ENCODE results near the gene ANKRD22.

ANKRD22 gene

DNA sequence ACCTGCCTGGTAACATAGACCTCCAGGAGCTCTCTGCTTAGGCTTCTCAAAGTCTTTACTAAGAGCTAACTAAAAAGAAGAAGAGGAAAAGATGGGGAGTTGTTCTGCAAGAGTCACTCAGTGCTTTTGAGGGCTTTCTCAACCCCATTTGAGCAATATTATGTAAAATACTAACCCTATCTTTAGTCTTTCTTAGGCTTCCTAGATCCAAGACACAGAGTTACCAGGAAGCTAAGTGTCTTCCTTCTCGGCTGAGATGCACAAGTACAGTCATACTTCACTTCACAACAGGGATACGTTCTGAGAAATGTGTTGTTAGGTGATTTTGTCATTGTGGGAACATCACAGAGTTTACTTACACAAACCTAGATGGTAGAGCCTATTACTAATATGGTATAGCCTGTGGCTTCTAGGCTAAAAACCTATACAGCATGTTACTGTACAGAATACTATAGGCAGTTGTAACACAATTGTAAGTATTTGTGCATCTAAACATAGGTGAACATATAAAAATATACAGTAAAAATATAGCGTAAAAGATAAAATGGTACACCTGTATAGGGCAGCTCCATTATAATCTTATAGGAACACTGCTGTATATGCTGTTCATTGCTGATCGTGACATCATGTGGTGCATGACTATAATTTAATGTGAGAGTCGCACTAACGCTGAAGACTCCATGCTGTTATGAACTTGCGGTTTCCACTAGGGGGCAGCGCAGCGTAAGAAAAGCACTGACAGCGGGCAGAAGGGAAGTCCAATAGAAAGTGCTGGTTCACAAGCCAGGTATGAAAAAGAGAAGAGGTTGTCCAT, 16.3 kb downstream of the ANKRD22 start:
- peak; percentile 89 for DNase-seq

DNA sequence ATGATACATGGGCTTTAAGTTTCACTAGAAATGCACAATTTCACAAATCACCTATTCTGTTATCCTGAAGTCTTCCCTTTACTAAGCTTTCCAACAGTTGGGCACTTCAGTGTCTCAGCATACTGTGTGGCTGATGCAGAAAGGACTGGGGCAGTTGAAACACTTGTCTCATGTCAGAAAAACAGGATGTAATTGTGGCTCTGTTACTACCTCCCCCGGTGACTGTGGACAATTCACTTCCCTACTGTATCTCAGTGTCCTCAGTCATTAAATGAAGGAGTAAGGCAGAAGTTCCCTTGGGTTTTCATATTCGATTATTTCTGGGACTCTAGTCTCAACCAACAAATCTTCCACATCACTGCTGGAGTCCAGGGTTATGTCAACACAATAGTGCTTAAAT, 17.9 kb downstream of the ANKRD22 start:
- no peak for DNase-seq

DNA sequence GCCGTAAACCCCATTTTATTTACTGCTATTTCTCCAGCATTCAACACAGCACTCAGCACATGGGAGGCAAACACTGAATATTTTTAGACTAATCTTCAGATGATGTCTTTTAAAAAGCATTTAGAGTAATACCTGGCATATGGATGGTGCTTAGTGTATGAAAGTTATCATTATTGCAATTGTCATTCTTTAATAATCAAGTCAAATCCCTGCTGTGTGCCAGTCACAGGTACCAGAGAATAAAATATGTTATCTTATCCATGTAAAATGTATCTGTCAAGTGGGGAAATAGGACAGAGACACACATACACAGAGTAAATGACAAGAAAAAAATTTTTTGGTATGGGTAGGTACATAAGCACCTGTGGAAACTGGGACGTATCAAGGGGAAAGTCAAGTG, 18.5 kb downstream of the ANKRD22 start:
- no peak for DNase-seq

DNA sequence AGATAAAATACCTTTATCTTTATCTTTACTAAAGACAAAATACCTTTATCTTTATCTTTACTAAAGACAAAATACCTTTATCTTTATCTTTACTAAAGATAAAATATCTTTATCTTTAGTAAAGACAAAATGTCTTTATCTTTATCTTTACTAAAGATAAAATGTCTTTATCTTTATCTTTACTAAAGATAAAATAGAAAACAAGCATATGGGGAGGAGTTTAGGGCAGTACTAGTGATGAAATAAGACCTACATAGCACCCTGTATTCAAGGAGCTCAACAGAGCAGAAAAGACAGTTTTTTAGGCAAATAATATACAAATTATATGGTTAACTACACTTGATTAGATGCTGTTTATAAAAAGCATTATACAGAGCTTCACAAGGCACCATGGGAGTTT, 19.3 kb downstream of the ANKRD22 start:
- no peak for DNase-seq

DNA sequence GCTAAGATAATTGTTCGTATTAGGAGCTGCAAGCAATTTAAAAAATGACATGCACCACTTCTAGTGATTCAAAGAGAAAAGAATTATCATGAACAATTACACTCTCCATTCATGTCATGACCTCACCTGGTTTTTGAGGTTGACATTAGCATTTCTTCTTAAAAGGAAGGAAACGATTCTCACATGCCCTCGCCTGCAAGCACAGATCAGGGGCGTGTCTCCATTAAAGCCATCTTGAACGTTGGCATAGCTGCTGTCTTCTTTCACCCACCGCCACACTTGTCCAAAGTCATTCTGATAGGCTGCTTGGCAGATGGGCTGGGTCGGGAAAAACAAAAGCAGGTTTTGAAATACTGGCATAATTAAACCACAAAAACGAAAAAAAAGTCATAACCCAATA, 19.9 kb downstream of the ANKRD22 start:
- DNase-seq: no peak

DNA sequence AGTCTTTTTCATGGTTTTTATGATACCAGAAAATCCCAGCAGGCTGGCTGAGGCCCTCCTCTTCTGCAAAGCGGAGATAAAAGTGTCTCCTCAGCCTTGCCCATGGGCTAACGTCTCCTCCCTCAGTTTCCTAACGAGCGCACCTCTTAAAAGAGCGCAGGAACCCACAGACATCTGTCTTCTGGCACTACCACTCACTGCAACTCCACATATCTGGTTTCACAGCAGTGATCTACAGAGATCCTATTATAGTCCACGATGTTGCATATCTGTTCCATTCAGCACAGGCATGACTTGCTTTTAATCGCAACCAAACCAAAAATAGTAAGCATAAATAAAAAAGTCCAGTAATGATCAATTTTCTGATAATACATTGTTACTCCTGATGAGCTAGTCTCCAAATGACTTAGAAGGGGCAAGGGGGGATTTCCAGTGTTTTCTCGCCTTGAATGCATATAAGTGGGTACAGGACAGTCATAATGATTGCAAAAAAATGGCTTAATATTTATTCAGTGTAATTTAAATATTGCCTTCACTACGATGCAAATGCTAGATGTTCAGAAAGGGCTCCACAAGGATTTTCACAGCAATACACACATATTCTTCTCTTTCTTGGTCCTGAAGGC, 20.9 kb downstream of the ANKRD22 start:
- DNase-seq: no peak

DNA sequence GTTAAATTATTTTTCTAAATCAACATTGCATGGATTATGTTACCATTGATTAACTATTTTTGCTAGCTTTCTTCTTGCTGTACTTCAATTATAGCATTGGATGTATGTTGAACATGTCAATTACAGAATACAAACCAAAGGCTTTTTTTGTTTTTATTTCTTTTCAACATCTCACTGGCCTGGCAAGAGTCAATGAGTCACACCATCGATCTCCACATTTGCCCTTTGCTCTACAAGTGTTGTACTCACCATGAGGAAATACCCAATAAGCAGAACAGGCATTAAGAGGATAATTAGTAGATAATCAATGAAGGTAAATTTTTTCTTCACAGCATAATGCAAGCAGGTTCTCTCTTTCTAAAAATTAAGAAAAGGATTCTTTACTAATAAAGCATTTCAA, 23.3 kb downstream of the ANKRD22 start:
- DNase-seq: no peak

DNA sequence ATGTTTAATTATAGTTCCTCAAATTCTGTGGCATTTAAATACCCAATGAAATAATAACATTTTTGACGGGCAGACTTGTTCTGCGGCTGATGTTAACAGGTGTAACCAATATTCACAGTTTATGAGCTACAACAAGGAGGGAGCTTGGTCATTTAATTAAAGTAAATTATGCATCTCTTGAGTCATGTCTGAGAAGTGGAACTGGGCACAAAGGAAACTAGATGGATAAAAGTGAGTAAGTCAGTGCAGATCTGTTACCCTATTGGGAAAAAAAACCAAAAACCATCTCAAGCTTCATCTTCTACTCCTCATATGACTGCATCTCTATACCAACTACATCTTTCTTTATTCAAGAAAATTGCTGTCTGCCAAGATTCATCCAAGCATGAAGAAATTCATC, 24.0 kb downstream of the ANKRD22 start:
- DNase-seq: no peak

DNA sequence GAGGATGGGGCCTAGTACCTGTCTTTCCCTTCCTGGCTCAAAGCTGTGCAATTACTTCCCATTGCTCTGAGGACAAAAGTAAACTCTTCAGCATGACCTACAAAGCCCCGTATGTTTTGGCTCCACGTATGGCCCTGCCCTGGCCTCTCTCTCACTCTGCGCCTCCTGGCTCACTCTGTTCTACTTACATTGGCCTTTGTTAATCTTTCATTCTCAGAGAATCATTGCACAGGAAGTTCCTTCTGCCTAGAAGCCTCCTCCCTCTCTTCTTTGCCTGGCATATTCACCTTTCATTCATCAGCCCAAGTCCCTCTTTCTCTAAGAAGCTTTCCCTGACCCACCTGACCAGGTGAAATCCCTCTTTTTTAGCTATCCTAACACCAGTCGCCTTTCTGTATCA, 25.3 kb downstream of the ANKRD22 start:
- DNase-seq: no peak

DNA sequence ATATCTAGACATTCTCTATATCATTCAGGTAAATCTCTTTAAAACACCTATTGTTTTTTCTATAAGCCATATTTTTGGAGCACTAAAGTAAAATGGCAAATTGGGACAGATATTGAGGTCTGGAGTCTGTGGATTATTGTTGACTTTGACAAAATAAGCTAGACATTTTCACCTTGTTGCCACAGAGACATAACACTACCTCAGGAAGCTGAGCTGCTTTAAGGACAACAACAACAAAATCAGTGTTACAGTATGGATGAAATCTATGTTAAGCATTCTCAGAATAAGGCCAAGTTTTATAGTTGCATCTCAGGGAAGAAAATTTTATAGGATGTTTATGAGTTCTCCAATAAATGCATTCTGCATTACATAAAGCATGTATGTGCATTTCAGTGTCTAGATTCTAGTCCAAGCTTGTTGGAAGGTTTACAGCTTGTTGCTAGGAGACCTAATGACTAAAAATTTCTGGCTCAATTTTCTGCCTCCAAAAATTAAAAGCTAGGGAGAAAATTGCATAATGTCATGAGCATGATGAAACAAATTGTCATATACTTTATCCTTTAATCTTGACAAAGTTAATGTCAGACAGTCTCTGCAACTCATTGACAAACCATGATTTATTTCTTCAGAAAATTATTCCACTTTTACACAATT, 30.8 kb downstream of the ANKRD22 start:
- peak; percentile 83 for DNase-seq

DNA sequence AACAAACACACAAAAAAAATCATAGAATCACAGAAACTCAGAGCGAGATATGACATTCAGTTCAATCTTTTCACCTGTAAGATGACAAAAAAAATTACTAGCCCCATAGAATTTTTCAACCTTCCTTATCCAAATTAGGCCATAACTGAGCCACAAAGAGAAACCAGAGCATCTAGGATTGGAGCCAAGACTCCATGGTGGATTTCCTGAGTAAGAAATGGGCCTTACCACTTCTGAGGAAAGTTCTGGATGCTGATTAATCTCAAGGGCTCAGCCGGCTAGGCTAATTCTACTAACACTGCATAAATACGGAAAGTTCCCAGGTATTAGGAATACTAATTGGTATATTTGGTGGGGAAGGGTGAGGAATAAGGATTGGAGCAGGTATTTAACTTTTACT, 32.4 kb downstream of the ANKRD22 start:
- peak; percentile 39 for DNase-seq

DNA sequence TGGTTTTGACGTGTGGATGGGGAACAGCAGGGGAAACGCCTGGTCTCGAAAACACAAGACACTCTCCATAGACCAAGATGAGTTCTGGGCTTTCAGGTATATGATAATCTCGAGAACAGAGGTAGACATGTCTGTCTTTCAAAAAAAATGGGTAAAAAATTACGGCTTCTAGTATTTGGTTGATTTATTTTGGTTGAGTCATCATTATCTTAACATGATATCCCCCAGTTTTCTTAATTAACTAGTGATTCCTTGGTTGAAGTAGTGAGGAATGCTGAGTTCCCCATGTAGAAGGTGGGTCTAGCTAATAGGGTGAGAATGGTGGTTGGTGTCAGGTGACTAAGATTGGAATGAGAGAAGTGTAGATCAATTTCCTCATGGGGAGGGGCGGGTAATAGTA, 38.4 kb downstream of the ANKRD22 start:
- no peak for DNase-seq

DNA sequence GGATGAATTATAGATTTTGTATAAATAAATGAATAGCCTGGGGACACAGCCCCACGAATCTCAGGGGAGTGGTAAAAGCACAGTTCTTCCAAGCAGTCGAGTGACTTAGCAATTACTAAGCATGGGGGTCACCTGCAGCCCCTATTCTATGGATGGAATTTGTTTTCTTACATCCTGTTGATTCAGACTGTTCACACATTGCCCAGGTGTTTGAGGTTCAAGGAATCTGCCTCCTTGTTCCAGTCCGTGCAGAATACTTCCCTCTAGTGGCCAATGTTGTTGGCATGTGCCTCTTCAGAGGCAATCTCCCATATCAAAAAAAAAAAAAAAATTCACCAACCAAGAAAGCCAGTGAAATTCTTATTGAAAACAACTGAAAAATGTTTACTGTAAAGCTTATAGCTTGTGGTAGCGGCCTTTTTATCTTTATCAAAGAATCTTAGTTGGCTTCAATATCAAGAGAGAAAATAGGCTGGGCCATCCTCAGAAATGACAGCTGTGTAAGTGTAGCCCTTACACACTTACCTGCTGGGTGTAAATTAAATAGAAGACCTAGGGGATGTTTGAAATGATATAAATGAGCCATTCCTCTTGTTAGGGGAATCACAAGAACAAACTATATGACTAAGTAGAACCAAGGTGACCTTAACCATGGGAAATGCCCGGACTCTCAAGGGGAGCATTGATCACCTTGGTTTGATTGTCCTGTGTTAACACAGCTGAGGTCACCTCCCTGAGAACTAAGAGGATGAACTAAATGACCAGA, 41.3 kb downstream of the ANKRD22 start:
- DNase-seq: peak; percentile 66

DNA sequence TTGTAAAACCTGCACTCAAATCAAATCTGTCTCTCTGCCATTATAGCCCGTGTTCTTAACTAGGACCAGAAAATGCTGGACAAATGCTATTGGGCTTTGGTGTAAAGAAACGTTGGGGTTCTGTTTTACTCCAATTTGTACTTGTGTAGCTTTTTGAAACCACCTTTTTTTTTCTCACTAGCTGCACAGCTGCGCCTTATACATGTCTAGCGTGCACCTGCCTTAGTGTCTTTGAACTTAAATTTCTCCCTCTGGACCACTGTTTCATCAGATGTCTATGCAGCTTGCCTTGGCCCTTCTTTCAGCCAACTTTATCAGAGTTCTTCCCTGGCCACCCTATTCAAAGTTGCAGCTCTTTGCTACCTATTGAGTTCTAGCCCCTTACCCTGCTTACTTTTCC, 42.0 kb downstream of the ANKRD22 start:
- no peak for DNase-seq

DNA sequence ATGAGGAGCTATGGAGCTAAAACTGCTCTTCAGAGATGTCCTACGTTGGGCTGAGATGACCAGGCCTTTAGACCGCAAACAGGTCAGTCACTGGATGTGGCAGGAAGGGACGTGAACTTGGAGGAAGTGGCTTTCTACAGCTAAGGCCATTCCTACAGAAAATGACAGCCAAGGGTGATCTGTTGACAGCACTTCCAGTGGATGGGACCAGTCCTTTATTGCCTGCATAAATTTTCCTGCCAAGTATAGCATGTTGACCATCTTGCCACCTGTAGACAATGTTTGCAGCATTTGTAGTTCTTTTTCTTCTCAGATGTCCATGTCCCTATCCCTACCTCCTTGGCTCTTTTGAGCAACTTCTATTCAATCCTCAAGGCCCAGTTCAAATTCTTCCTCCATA, 45.7 kb downstream of the ANKRD22 start:
- no peak for DNase-seq

DNA sequence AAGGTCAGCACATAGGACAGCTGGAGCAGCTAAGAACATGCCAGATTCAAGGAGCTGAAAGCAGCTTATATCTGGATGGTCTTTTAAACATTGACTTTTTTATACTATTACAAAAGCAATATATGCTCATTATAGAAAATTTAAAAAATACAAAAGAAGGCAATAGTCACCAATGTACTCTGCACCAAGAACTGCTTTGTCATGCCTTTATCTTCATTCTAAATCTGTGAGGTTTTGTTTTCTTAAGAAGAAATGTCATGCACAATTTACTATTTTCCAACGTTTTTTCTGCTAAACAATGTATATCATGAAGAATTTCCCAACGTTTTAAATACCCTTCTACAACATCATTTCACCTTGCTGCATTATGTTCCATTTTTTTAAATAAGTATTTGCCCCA, 46.3 kb downstream of the ANKRD22 start:
- no peak for DNase-seq

DNA sequence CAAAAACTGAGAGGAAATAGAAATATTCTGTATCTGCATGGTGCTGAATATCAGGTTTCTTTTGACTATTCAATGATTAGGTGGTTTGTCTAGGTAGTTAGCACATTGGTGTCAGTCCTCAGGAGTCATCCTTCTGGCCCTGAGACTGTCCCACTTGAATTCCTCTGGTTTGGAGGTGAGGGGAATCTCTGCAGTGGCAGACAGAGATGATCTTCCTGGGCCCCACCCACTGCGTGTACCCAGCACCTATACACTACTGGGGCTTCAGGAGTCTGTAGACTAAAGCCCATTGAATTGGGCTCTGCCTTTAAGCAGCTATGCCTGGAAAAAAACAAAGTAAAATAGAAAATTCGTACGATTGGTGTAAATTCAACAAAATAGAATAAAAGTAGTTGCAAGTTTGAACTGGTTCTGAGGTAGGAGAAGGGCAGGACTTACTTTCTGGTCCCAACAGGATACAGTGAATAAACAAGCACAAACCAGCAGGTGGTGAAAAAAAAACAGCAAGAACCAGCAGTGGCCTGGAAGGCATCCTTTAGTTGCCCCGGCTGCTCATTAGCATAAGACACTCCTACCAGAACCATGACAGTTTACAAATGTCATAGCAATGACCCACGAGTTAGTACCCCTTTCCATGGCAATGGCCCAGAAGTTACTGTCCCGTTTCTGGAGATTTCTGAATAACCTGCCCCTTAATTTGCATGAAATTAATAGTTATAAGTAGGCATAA, 47.4 kb downstream of the ANKRD22 start:
- DNase-seq: no peak

DNA sequence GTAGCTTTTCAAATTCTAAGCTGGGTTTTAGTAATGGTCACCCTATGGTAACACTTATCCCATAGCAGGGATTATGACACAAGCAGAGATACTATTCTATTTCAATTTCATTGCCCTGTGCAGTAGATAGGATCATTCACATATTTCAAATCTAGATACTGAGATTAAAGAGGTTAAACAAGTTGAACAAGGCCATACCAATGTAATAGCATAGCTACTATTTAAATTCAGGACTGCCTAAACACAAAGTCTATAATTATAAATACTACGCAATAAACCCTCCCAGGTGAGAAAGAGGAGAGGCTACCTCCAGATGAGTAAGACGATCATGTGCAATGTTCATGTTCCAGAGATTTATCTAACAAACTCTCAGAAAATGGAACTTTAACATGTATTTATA, 48.0 kb downstream of the ANKRD22 start:
- DNase-seq: no peak

DNA sequence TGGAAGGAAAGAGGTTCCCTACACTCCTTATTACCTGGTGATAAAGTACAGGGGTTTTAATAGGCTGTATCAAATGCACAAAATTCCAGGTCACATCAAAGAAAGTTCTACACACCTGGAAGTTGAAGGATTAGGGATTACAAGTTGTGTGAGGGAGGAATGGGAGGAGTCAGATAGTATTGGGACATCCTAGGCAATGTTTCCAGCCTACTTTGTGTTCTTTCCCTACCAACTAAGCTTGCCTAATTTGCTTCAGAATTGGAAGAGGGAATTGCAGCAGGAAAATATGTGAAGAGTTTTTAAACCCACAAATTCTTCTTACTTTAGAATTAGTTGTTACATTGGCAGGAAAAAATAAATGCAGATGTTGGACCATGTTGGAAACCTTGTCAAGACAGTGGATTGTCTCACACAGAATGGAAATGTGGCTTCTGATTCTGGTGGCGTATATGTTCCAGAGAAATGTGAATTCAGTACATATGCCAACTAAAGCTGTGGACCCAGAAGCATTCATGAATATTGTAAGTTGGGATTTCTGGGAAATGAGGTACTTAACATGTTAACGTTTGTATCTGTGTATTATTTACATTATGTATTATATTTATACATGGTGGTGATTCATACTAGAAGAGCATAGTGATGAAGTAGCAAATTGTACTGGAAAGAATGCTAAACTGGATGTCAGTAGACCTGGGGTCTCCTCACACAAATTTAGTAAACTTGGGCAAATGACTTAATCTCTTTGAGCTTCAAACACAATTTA, 48.9 kb downstream of the ANKRD22 start, which contains the start of gene LIPM:
Gene LIPM (plus strand): TSS at position 208 of the 763 bp plus-strand sequence. CDS start 167 bp downstream, at position 375.
- no peak for DNase-seq

DNA sequence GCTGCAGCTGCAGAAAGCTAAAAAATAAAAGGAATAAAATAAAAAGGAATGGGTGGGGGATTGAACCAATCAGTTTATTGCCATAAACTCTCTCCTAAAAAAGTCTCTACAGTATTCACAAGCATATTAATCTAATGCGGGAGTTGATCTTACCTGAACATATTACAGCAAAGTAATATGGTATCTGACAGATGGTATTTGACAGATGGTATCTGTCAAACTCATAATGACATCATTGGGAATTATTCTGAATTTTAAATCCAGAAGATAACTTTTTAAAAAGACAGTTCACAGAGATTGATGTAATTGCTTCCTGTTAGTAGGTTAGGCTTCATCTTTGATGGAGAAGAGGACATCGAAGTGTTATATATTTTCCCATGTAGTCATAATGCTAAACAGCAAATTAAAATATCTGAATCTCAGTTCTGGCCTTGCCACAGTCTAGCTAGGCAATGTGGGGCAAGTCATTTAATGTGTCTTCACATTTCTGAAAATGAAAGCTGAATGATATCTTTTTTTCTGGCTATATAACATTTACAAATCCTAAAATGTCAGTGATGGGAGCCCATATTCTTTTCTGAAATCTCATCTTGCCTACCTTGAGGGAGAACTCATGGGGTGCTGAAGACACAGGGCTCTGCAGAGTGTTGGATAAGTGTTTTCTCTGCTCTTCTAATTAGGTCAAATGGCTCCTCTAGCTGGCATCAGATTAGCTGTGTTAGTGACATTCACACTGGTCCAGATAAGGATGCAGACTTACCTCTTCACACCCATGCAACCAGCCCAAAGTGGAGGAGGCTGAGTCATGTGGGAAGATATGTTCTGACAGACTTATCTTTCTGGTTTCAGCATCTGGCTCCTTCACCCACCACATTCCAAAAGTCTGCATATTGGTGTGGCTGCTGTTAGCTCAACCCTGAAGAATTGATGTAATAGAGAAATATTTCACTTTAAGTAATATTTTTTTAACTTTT, 51.2 kb downstream of the ANKRD22 start:
- DNase-seq: peak; percentile 63

All from fibroblast of skin of scalp (primary cell).